MM.1S (cell line): ENCODE data around the gene ZNF558.
"Not testable (repeated sequence)": the region's sequence is repeated elsewhere in the genome, so short reads cannot be mapped to it uniquely, and the experiment has no call there.

Experiments
- EZH2 ChIP-seq: fragments of 300-600 bp; sonication (generic); optimal IDR thresholded peaks from 2 replicates; pipeline ENCODE3; 2017; ENCODE audit warnings: low read depth, mild to moderate bottlenecking, antibody characterized with exemption, low read length, mixed read lengths
- EZH2phosphoT487 ChIP-seq: fragments of 300-600 bp; sonication (generic); IDR thresholded peaks from 2 replicates; pipeline ENCODE4 v1.6.1; 2018; ENCODE audit warnings: antibody characterized with exemption, low read length
- TF ChIP-seq, protein P1 (sequence below): fragments of 300-600 bp; sonication (generic); IDR thresholded peaks from 2 replicates; pipeline ENCODE4 v1.5.1; 2016; ENCODE audit warnings: antibody characterized with exemption, low read length, mixed read lengths

DNA sequence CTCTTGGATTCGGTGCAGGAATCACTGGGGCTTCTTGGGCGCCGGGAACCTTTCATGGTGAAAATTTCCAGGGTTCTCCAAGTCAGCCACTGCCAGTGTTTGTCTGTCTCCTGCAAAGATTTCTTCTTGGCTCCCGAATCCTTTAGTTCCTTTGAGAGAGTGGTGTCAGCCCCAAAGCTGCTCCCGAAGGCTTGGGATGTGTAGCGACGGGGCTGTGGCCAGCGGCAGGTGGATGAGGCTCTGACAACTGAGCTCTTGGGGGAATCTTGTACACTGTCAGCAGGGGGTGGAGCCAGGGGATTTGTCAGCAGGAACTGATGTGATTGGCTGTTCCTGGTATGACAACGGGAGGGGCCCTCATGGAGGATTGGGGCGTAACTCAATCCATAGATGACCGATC is 64.8 kb downstream of the ZNF558 start:
- TF ChIP-seq EZH2phosphoT487, EZH2: not testable (repeated sequence)
- TF ChIP-seq, protein P1, sequence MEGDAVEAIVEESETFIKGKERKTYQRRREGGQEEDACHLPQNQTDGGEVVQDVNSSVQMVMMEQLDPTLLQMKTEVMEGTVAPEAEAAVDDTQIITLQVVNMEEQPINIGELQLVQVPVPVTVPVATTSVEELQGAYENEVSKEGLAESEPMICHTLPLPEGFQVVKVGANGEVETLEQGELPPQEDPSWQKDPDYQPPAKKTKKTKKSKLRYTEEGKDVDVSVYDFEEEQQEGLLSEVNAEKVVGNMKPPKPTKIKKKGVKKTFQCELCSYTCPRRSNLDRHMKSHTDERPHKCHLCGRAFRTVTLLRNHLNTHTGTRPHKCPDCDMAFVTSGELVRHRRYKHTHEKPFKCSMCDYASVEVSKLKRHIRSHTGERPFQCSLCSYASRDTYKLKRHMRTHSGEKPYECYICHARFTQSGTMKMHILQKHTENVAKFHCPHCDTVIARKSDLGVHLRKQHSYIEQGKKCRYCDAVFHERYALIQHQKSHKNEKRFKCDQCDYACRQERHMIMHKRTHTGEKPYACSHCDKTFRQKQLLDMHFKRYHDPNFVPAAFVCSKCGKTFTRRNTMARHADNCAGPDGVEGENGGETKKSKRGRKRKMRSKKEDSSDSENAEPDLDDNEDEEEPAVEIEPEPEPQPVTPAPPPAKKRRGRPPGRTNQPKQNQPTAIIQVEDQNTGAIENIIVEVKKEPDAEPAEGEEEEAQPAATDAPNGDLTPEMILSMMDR = not testable (repeated sequence)
